SK-N-SH treated with all-trans-retinoic acid at 6 μM for 48 hours (cell line): Measurements from ENCODE around the gene TOGARAM1.

Source experiments
- ATAC-seq: fragments of 200-7000 bp; cut with Tn5 transposase; 3 replicates; pipeline ENCODE4 v1.9.1; 2020; ENCODE audit warnings: mild to moderate bottlenecking, moderate library complexity
- ARNTL ChIP-seq: fragments of 450-650 bp; formaldehyde crosslinking; IDR thresholded peaks from 2 replicates; pipeline ENCODE4 v1.5.0; 2020; ENCODE audit warnings: low read depth, mild to moderate bottlenecking, moderate library complexity, borderline replicate concordance
- CSDC2 ChIP-seq: fragments of 250-450 bp; sonication (Bioruptor Pico); IDR thresholded peaks from 2 replicates; pipeline ENCODE4 v1.5.0; 2020; ENCODE audit warnings: mild to moderate bottlenecking, moderate library complexity
- GLIS3 ChIP-seq: fragments of 250-450 bp; sonication (Bioruptor Pico); IDR thresholded peaks from 2 replicates; pipeline ENCODE4 v1.5.0; 2020; ENCODE audit warnings: mild to moderate bottlenecking, moderate library complexity
- ISL1 ChIP-seq: fragments of 250-450 bp; sonication (Bioruptor Pico); IDR thresholded peaks from 2 replicates; pipeline ENCODE4 v2.1.2; 2022; ENCODE audit warnings: mild to moderate bottlenecking, moderate library complexity
- OSR1 ChIP-seq: fragments of 250-450 bp; sonication (Bioruptor Pico); IDR thresholded peaks from 2 replicates; pipeline ENCODE4 v1.8.0; 2022; ENCODE audit warnings: moderate library complexity, mild to moderate bottlenecking, inconsistent platforms
- PPARA ChIP-seq: fragments of 250-450 bp; sonication (Bioruptor Pico); IDR thresholded peaks from 2 replicates; pipeline ENCODE4 v1.5.0; 2020; ENCODE audit warnings: mild to moderate bottlenecking, borderline replicate concordance
- RARB ChIP-seq: fragments of 250-450 bp; sonication (Bioruptor Pico); IDR thresholded peaks from 2 replicates; pipeline ENCODE4 v1.8.0; 2021; ENCODE audit warnings: mild to moderate bottlenecking, moderate library complexity
- SNAI2 ChIP-seq: fragments of 250-450 bp; sonication (Bioruptor Pico); IDR thresholded peaks from 2 replicates; pipeline ENCODE4 v1.5.0; 2020; ENCODE audit warnings: mild to moderate bottlenecking, moderate library complexity
- TCF4 ChIP-seq: fragments of 250-450 bp; sonication (Bioruptor Pico); IDR thresholded peaks from 2 replicates; pipeline ENCODE4 v1.8.0; 2021; ENCODE audit warnings: mild to moderate bottlenecking, moderate library complexity, borderline replicate concordance
- TOX ChIP-seq: fragments of 250-450 bp; sonication (Bioruptor Pico); IDR thresholded peaks from 2 replicates; pipeline ENCODE4 v1.8.0; 2021; ENCODE audit warnings: mild to moderate bottlenecking, moderate library complexity, borderline replicate concordance
- ZC3H10 ChIP-seq: fragments of 250-450 bp; sonication (Bioruptor Pico); IDR thresholded peaks from 2 replicates; pipeline ENCODE4 v1.5.1; 2021; ENCODE audit warnings: mild to moderate bottlenecking, moderate library complexity
- ZFP3 ChIP-seq: fragments of 250-450 bp; sonication (Bioruptor Pico); IDR thresholded peaks from 2 replicates; pipeline ENCODE4 v1.5.0; 2020; ENCODE audit warnings: mild to moderate bottlenecking, moderate library complexity
- ZNF565 ChIP-seq: fragments of 450-650 bp; formaldehyde crosslinking; conservative IDR thresholded peaks from 2 replicates; pipeline ENCODE4 v1.5.0; 2020; ENCODE audit warnings: low read depth, mild to moderate bottlenecking, moderate library complexity
- ZNF70 ChIP-seq: fragments of 450-650 bp; formaldehyde crosslinking; IDR thresholded peaks from 2 replicates; pipeline ENCODE4 v1.5.0; 2020; ENCODE audit warnings: mild to moderate bottlenecking, moderate library complexity
- ZNF8 ChIP-seq: fragments of 450-650 bp; formaldehyde crosslinking; IDR thresholded peaks from 2 replicates; pipeline ENCODE4 v1.5.0; 2020; ENCODE audit warnings: mild to moderate bottlenecking, moderate library complexity
- TF ChIP-seq, protein P1 (sequence below): fragments of 250-450 bp; sonication (Bioruptor Pico); IDR thresholded peaks from 2 replicates; pipeline ENCODE4 v1.5.0; 2020; ENCODE audit warnings: mild to moderate bottlenecking, moderate library complexity
- TF ChIP-seq, protein P2 (sequence below): fragments of 250-450 bp; sonication (Bioruptor Pico); IDR thresholded peaks from 2 replicates; pipeline ENCODE4 v1.5.1; 2021; ENCODE audit warnings: mild to moderate bottlenecking, moderate library complexity
- TF ChIP-seq, protein P3 (sequence below): fragments of 250-450 bp; sonication (Bioruptor Pico); IDR thresholded peaks from 2 replicates; pipeline ENCODE4 v1.8.0; 2021; ENCODE audit warnings: low read depth, mild to moderate bottlenecking, moderate library complexity, borderline replicate concordance
- TF ChIP-seq, protein P4 (sequence below): fragments of 250-450 bp; sonication (Bioruptor Pico); IDR thresholded peaks from 2 replicates; pipeline ENCODE4 v1.5.1; 2020; ENCODE audit warnings: low read depth, mild to moderate bottlenecking, moderate library complexity

The TOGARAM1 gene, protein sequence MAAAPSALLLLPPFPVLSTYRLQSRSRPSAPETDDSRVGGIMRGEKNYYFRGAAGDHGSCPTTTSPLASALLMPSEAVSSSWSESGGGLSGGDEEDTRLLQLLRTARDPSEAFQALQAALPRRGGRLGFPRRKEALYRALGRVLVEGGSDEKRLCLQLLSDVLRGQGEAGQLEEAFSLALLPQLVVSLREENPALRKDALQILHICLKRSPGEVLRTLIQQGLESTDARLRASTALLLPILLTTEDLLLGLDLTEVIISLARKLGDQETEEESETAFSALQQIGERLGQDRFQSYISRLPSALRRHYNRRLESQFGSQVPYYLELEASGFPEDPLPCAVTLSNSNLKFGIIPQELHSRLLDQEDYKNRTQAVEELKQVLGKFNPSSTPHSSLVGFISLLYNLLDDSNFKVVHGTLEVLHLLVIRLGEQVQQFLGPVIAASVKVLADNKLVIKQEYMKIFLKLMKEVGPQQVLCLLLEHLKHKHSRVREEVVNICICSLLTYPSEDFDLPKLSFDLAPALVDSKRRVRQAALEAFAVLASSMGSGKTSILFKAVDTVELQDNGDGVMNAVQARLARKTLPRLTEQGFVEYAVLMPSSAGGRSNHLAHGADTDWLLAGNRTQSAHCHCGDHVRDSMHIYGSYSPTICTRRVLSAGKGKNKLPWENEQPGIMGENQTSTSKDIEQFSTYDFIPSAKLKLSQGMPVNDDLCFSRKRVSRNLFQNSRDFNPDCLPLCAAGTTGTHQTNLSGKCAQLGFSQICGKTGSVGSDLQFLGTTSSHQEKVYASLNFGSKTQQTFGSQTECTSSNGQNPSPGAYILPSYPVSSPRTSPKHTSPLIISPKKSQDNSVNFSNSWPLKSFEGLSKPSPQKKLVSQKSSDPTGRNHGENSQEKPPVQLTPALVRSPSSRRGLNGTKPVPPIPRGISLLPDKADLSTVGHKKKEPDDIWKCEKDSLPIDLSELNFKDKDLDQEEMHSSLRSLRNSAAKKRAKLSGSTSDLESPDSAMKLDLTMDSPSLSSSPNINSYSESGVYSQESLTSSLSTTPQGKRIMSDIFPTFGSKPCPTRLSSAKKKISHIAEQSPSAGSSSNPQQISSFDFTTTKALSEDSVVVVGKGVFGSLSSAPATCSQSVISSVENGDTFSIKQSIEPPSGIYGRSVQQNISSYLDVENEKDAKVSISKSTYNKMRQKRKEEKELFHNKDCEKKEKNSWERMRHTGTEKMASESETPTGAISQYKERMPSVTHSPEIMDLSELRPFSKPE (N-terminal part only)

DNA sequence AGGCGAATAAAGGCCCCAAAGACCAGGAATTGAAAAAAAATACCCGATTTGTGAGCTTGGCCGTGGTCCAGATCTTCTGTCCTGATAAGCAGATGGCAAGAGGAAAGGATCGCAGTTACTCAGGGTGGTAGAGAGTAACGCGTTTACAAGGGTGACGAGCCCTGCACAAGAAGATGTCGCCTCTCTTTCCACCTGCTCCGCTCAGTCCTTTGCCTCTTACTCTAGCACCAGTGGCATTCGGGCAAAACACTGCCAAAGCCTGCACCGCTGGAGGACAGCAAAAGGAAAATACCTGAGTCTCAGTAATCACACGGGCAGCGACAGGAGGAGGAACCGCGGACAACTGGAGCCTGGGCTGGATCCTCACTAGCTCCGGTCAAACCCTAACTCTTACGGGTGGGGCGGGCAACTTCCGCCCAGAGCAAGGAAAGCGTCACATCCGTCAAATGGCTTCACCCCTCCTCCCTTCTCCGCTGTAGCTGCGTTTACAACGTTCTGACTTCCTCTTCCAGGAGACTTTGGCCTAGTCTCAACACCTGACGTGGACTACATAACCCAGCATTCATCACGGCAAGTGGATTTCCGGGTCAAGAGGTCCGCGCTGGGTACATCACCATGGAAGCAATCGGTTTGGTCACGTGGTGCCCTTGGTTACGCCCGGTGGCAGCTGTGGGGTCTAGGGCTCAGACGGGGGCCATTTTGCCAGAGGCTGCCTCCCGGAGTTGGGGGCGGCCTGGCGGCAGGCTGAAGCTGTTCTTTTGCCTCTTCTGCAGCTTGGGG lies at the start of gene TOGARAM1, which contains the start of gene KLHL28:
TOGARAM1 (plus strand) TSS at position 637 of the 780 bp plus-strand sequence. CDS start 232 bp downstream, outside the sequence.
KLHL28 (minus strand) TSS at position 394 of the 780 bp plus-strand sequence. CDS start 16,019 bp downstream, outside the sequence.
- ATAC-seq, result peak; percentile 89
- TF ChIP-seq, protein P1, sequence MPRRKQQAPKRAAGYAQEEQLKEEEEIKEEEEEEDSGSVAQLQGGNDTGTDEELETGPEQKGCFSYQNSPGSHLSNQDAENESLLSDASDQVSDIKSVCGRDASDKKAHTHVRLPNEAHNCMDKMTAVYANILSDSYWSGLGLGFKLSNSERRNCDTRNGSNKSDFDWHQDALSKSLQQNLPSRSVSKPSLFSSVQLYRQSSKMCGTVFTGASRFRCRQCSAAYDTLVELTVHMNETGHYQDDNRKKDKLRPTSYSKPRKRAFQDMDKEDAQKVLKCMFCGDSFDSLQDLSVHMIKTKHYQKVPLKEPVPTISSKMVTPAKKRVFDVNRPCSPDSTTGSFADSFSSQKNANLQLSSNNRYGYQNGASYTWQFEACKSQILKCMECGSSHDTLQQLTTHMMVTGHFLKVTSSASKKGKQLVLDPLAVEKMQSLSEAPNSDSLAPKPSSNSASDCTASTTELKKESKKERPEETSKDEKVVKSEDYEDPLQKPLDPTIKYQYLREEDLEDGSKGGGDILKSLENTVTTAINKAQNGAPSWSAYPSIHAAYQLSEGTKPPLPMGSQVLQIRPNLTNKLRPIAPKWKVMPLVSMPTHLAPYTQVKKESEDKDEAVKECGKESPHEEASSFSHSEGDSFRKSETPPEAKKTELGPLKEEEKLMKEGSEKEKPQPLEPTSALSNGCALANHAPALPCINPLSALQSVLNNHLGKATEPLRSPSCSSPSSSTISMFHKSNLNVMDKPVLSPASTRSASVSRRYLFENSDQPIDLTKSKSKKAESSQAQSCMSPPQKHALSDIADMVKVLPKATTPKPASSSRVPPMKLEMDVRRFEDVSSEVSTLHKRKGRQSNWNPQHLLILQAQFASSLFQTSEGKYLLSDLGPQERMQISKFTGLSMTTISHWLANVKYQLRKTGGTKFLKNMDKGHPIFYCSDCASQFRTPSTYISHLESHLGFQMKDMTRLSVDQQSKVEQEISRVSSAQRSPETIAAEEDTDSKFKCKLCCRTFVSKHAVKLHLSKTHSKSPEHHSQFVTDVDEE, result no peak
- no peak for TF ChIP-seq CSDC2
- TF ChIP-seq SNAI2 (CRISPR knock-in tag), result no peak
- TF ChIP-seq ZNF8 (CRISPR knock-in tag), result no peak

DNA sequence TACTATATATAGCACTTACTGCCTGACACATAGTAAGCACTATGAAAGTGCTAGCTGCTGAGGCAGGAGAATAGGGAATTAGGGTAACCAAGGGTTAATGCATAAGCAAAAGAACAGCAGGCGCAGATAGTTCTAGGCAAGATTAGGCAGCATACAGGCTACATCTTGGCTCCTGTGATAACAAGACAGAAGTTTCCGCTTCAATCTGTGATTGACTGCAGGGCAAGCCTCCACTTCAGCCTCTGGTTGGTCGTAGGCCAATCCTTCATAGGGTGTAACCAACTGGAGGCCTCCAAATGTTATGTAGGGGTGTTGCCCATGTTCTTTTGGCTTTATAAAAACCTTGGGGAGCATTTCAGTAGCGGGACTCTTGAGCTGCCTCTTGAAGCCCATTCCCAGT lies 47.1 kb upstream of the TOGARAM1 start:
- no peak for TF ChIP-seq ZNF70 (CRISPR knock-in tag)
- no peak for ATAC-seq

GRCh38 chr14:44928793-44929192 lies 33.2 kb upstream of the TOGARAM1 start:
- ATAC-seq, result no peak
- TF ChIP-seq TOX (CRISPR knock-in tag) (no peak), ZC3H10 (CRISPR knock-in tag) (no peak), PPARA (CRISPR knock-in tag) (no peak), OSR1 (CRISPR knock-in tag) (no peak), CSDC2 (no peak), ISL1 (CRISPR knock-in tag) (no peak), GLIS3 (no peak), ZNF8 (CRISPR knock-in tag) (no peak)

GRCh38 chr14:44935155-44935554 lies 26.8 kb upstream of the TOGARAM1 start:
- no peak for ATAC-seq
- TF ChIP-seq ZNF70 (CRISPR knock-in tag) (no peak), ZFP3 (CRISPR knock-in tag) (no peak), GLIS3 (no peak), TOX (CRISPR knock-in tag) (no peak), ZNF565 (no peak), TCF4 (CRISPR knock-in tag) (no peak), SNAI2 (CRISPR knock-in tag) (no peak), RARB (no peak), CSDC2 (no peak), OSR1 (CRISPR knock-in tag) (no peak), ARNTL (CRISPR knock-in tag) (no peak)
- TF ChIP-seq, protein P1, result no peak
- TF ChIP-seq, protein P2, sequence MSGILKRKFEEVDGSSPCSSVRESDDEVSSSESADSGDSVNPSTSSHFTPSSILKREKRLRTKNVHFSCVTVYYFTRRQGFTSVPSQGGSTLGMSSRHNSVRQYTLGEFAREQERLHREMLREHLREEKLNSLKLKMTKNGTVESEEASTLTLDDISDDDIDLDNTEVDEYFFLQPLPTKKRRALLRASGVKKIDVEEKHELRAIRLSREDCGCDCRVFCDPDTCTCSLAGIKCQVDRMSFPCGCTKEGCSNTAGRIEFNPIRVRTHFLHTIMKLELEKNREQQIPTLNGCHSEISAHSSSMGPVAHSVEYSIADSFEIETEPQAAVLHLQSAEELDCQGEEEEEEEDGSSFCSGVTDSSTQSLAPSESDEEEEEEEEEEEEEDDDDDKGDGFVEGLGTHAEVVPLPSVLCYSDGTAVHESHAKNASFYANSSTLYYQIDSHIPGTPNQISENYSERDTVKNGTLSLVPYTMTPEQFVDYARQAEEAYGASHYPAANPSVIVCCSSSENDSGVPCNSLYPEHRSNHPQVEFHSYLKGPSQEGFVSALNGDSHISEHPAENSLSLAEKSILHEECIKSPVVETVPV (CRISPR knock-in tag), result no peak
- TF ChIP-seq, protein P3, sequence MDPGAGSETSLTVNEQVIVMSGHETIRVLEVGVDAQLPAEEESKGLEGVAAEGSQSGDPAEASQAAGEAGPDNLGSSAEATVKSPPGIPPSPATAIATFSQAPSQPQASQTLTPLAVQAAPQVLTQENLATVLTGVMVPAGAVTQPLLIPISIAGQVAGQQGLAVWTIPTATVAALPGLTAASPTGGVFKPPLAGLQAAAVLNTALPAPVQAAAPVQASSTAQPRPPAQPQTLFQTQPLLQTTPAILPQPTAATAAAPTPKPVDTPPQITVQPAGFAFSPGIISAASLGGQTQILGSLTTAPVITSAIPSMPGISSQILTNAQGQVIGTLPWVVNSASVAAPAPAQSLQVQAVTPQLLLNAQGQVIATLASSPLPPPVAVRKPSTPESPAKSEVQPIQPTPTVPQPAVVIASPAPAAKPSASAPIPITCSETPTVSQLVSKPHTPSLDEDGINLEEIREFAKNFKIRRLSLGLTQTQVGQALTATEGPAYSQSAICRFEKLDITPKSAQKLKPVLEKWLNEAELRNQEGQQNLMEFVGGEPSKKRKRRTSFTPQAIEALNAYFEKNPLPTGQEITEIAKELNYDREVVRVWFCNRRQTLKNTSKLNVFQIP (CRISPR knock-in tag), result no peak
- TF ChIP-seq, protein P4, sequence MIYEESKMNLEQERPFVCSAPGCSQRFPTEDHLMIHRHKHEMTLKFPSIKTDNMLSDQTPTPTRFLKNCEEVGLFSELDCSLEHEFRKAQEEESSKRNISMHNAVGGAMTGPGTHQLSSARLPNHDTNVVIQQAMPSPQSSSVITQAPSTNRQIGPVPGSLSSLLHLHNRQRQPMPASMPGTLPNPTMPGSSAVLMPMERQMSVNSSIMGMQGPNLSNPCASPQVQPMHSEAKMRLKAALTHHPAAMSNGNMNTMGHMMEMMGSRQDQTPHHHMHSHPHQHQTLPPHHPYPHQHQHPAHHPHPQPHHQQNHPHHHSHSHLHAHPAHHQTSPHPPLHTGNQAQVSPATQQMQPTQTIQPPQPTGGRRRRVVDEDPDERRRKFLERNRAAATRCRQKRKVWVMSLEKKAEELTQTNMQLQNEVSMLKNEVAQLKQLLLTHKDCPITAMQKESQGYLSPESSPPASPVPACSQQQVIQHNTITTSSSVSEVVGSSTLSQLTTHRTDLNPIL (CRISPR knock-in tag), result no peak
